ENCODE data around the gene C1orf21.

C1orf21 gene

GRCh38 chr1:184387476-184388318 lies 868 bp downstream of the C1orf21 start:
- DNase-seq: peak; percentile 69

- DNase-seq: no peak
Observed at GRCh38 chr1:184388319-184388889, 1.6 kb downstream of the C1orf21 start.

GRCh38 chr1:184388971-184389370 lies 2.1 kb downstream of the C1orf21 start:
- no peak for DNase-seq

- DNase-seq: no peak
Observed at GRCh38 chr1:184389446-184389845, 2.6 kb downstream of the C1orf21 start.

- no peak for DNase-seq
Observed at GRCh38 chr1:184390889-184391288, 4.1 kb downstream of the C1orf21 start.

- DNase-seq: no peak
Observed at GRCh38 chr1:184392067-184392466, 5.2 kb downstream of the C1orf21 start.

- no peak for DNase-seq
Observed at GRCh38 chr1:184392779-184393522, 6.1 kb downstream of the C1orf21 start.

GRCh38 chr1:184393962-184394361 lies 7.1 kb downstream of the C1orf21 start:
- no peak for DNase-seq

- no peak for DNase-seq
Observed at GRCh38 chr1:184395370-184395769, 8.5 kb downstream of the C1orf21 start.

- no peak for DNase-seq
Observed at GRCh38 chr1:184395937-184396480, 9.2 kb downstream of the C1orf21 start.

- DNase-seq: no peak
Observed at GRCh38 chr1:184399192-184399847, 12.5 kb downstream of the C1orf21 start.

GRCh38 chr1:184403961-184404726 lies 17.3 kb downstream of the C1orf21 start:
- DNase-seq: no peak

GRCh38 chr1:184404727-184405027 lies 17.8 kb downstream of the C1orf21 start:
- no peak for DNase-seq

- DNase-seq: no peak
Observed at GRCh38 chr1:184405094-184405800, 18.4 kb downstream of the C1orf21 start.

- DNase-seq: no peak
Observed at GRCh38 chr1:184405801-184406142, 18.9 kb downstream of the C1orf21 start.

GRCh38 chr1:184406479-184406878 lies 19.6 kb downstream of the C1orf21 start:
- DNase-seq: no peak

- no peak for DNase-seq
Observed at GRCh38 chr1:184407816-184408510, 21.1 kb downstream of the C1orf21 start.

- no peak for DNase-seq
Observed at GRCh38 chr1:184408580-184408979, 21.8 kb downstream of the C1orf21 start.

GRCh38 chr1:184409011-184409410 lies 22.2 kb downstream of the C1orf21 start:
- no peak for DNase-seq

- no peak for DNase-seq
Observed at GRCh38 chr1:184412472-184412871, 25.6 kb downstream of the C1orf21 start.

- DNase-seq: no peak
Observed at GRCh38 chr1:184416481-184416880, 29.7 kb downstream of the C1orf21 start.

All from activated CD8-positive, alpha-beta memory T cell treated with anti-CD3 and anti-CD28 coated beads for 24 hours (primary cell).